ENCODE results near the gene CHCHD4.

DNA sequence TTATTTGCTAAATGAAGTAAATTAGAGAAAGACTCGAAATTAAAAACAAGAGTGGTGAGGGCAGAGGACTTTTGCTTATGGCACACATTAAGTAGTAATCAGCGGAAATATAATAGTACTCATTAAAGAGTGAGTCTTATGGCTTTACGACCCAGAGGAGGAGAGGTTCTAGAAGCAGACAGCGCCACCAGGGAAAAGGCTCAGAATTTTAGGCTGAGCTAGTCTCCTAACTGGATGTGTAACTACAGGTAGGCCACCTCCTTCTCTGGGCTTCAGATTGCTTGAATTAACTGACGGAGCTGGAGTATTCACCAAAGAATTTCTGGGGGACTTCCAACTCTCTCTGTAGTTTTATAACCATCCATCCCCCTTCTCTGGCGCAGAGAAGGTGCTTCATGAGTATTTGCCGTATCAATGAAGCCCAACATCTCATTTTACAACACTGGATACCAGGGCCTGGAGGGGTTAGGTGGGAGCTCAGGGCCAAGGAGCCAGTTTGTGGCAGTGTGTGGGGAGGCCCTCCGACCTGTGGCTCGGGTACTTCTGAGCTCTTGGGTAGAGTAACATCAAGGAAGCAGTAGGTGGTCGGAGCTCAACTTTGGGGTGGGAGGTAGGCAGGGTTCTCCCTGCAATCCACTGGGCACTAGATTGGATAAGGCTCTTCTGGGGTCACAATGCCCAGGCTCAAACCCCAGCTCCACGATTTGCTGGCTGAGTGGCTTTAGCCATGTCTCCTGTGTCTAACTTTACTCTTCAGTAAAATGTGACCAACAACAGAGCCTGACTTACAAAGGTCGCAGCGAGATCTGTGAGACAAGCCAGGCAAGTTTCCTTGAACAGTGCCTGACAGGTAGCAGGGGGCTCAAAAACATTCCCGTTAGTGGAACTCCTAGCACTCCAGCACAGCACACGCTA is 1.1 kb downstream of the CHCHD4 start:
- TF ChIP-seq, protein P1, sequence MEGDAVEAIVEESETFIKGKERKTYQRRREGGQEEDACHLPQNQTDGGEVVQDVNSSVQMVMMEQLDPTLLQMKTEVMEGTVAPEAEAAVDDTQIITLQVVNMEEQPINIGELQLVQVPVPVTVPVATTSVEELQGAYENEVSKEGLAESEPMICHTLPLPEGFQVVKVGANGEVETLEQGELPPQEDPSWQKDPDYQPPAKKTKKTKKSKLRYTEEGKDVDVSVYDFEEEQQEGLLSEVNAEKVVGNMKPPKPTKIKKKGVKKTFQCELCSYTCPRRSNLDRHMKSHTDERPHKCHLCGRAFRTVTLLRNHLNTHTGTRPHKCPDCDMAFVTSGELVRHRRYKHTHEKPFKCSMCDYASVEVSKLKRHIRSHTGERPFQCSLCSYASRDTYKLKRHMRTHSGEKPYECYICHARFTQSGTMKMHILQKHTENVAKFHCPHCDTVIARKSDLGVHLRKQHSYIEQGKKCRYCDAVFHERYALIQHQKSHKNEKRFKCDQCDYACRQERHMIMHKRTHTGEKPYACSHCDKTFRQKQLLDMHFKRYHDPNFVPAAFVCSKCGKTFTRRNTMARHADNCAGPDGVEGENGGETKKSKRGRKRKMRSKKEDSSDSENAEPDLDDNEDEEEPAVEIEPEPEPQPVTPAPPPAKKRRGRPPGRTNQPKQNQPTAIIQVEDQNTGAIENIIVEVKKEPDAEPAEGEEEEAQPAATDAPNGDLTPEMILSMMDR (IDR thresholded peaks at IDR 0.05; ENCODE audit: insufficient read depth, low read length, poor library complexity, severe bottlenecking), result no peak
- TF ChIP-seq EZH2phosphoT487 (conservative IDR thresholded peaks at IDR 0.05; ENCODE audit: low read length), result no peak
